ENCODE measurements around the gene TCFL5.

TCFL5 gene

GRCh38 chr20:62895539-62895938, 33.9 kb upstream of the TCFL5 start:
- no peak for DNase-seq

- DNase-seq = no peak
Measured at GRCh38 chr20:62894261-62894660, 32.6 kb upstream of the TCFL5 start.

- DNase-seq = no peak
Measured at GRCh38 chr20:62893700-62894099, 32.1 kb upstream of the TCFL5 start.

GRCh38 chr20:62892348-62893304, 31.0 kb upstream of the TCFL5 start:
- no peak for DNase-seq

- DNase-seq = peak in 1 of 2 experiments; percentile 27
Measured at GRCh38 chr20:62891111-62891510, 29.5 kb upstream of the TCFL5 start.

GRCh38 chr20:62890444-62890843, 28.8 kb upstream of the TCFL5 start:
- DNase-seq = no peak

- DNase-seq = no peak
Measured at GRCh38 chr20:62889871-62890270, 28.2 kb upstream of the TCFL5 start.

- no peak for DNase-seq
Measured at GRCh38 chr20:62889411-62889810, 27.8 kb upstream of the TCFL5 start.

- no peak for DNase-seq
Measured at GRCh38 chr20:62888910-62889309, 27.3 kb upstream of the TCFL5 start.

GRCh38 chr20:62888406-62888805, 26.8 kb upstream of the TCFL5 start:
- DNase-seq = no peak

- DNase-seq = no peak
Measured at GRCh38 chr20:62887860-62888239, 26.2 kb upstream of the TCFL5 start.

- peak in 1 of 2 experiments; percentile 36 for DNase-seq
Measured at GRCh38 chr20:62887152-62887859, 25.7 kb upstream of the TCFL5 start.

- no peak for DNase-seq
Measured at GRCh38 chr20:62886709-62887058, 25.1 kb upstream of the TCFL5 start.

- no peak for DNase-seq
Measured at GRCh38 chr20:62885896-62886708, 24.5 kb upstream of the TCFL5 start.

GRCh38 chr20:62885046-62885895, 23.6 kb upstream of the TCFL5 start:
- DNase-seq = no peak

GRCh38 chr20:62884556-62884955, 22.9 kb upstream of the TCFL5 start:
- no peak for DNase-seq

GRCh38 chr20:62882426-62882825, 20.8 kb upstream of the TCFL5 start:
- no peak for DNase-seq

- DNase-seq = no peak
Measured at GRCh38 chr20:62881662-62882395, 20.2 kb upstream of the TCFL5 start.

GRCh38 chr20:62880935-62881661, 19.5 kb upstream of the TCFL5 start:
- no peak for DNase-seq

GRCh38 chr20:62880147-62880934, 18.7 kb upstream of the TCFL5 start:
- DNase-seq = no peak
